Endometrium (tissue), 2 donors: ENCODE data around the gene SNX18.
"Not testable (repeated sequence)": the region's sequence is repeated elsewhere in the genome, so short reads cannot be mapped to it uniquely, and the experiment has no call there.

Source experiments
- FAIRE-seq: peaks from 2 replicates; lab custom pipeline; 2012; peaks lifted over from hg19 to GRCh38; lab: Jason Lieb, UNC
- donor health status: control.
- donor health status: control.

The SNX18 gene, protein sequence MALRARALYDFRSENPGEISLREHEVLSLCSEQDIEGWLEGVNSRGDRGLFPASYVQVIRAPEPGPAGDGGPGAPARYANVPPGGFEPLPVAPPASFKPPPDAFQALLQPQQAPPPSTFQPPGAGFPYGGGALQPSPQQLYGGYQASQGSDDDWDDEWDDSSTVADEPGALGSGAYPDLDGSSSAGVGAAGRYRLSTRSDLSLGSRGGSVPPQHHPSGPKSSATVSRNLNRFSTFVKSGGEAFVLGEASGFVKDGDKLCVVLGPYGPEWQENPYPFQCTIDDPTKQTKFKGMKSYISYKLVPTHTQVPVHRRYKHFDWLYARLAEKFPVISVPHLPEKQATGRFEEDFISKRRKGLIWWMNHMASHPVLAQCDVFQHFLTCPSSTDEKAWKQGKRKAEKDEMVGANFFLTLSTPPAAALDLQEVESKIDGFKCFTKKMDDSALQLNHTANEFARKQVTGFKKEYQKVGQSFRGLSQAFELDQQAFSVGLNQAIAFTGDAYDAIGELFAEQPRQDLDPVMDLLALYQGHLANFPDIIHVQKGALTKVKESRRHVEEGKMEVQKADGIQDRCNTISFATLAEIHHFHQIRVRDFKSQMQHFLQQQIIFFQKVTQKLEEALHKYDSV

GRCh38 chr5:54517512-54518145 lies at the start of gene SNX18:
TSS of gene SNX18 (plus strand) at chr5:54517759. CDS start at chr5:54517953, 194 bp downstream.
- no peak for FAIRE-seq

DNA sequence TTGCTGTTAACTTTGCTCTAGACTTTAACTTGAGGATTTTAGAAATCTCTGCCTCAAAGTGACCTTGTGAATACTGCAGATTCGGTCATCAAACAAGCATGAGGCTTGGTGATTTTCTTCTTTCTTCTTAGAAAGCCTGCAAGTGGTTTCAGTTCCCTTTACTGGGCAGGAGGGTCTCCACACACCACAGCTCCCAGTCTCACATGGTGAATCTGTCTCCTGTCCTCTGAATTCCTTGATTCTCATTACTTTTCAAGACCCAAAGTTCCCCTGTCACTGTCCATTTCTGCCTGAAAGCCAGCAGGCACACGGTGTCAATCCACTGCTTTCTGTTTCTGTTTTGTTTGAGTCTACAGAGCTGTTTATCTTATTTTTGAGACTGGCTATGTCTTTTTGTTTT lies 47.9 kb upstream of the SNX18 start:
- no peak for FAIRE-seq

DNA sequence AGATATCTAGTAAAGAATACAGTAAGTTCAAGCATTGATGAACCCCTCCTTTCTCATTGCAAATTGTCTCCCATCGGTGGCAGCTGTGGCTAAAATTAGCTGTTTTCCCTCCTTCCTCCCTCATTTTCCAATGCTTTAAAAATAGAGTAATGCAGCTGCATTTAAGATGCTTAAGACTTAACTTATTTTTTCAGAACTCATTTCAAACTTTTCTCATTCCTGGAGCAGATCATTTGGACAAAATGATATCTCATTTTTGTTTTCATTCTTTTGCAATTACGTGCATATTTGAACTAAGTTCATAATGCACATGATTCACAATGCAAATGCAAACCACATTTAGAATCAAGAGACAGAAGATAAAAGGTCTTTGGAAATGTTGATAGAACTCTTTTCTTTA lies 47.4 kb upstream of the SNX18 start:
- peak; percentile 88 for FAIRE-seq

- FAIRE-seq, result no peak
Measured at GRCh38 chr5:54470677-54471076, 46.9 kb upstream of the SNX18 start.

GRCh38 chr5:54471398-54471797 lies 46.2 kb upstream of the SNX18 start:
- FAIRE-seq, result no peak

DNA sequence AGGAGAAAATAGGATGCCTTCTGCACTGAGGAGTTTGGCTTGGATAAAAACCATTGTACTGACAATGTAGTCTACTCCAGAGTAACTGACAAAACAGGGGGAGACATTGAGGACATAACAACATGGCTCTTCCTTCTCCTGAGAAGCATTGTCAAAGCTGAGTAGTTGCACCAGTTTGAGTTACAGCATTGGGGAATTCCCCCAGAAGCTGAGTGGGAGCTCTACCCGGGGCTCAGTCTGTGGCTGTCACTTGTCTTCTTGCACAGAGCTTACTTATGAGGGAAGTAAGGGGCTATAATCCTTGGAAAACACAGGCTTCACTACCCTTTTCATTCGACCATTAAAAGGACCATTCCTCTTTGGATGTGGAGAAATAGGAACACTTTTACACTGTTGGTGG lies 40.9 kb upstream of the SNX18 start:
- FAIRE-seq, result no peak

GRCh38 chr5:54477941-54478478 lies 39.5 kb upstream of the SNX18 start:
- FAIRE-seq, result no peak

GRCh38 chr5:54480296-54480695 lies 37.3 kb upstream of the SNX18 start:
- no peak for FAIRE-seq

GRCh38 chr5:54484219-54484894 lies 33.2 kb upstream of the SNX18 start:
- FAIRE-seq, result no peak

- FAIRE-seq, result not testable (repeated sequence)
Measured at GRCh38 chr5:54485659-54486058, 31.9 kb upstream of the SNX18 start.

- not testable (repeated sequence) for FAIRE-seq
Measured at GRCh38 chr5:54489648-54489979, 27.9 kb upstream of the SNX18 start.

DNA sequence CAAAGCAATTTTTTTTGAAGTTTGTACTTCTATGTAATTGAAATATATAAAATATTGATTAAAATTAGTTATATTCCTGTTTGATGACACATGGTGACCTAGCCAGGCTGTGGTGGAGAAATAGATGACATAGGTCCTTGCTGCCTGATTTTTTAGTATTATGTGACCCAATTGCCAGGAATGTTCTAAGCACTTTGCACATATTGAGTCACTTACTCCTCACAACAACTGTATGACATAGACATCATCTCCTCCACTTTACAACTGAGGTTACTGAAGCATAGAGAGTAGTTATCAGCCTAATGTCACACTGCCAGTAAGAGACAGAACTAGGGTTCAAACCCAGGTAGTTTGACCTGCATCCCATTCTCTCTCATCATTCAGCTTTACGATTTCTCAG lies 26.2 kb upstream of the SNX18 start:
- no peak for FAIRE-seq

DNA sequence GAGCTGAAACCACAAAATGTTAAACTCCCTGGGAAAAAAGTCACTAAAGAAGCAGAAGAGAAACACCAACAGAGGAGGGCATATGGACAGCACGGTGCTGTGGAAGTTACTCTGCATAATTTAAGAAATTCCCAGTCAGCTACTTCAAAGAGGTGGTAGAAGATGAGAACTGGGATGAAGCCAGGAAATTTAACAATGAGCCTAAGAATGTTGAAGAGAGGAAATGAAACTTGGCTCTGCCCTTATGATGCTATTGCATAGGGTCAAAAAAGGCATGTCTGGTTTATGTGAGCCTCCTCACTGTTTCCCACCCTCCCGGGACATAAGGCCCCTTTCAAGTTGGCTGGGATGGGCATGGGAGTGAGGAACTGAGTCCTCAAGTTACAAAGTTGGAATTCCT lies 25.4 kb upstream of the SNX18 start:
- no peak for FAIRE-seq

GRCh38 chr5:54495027-54495426 lies 22.5 kb upstream of the SNX18 start:
- no peak for FAIRE-seq

- no peak for FAIRE-seq
Measured at GRCh38 chr5:54514291-54514690, 3.3 kb upstream of the SNX18 start.

GRCh38 chr5:54514841-54515432 lies 2.6 kb upstream of the SNX18 start:
- FAIRE-seq, result no peak

DNA sequence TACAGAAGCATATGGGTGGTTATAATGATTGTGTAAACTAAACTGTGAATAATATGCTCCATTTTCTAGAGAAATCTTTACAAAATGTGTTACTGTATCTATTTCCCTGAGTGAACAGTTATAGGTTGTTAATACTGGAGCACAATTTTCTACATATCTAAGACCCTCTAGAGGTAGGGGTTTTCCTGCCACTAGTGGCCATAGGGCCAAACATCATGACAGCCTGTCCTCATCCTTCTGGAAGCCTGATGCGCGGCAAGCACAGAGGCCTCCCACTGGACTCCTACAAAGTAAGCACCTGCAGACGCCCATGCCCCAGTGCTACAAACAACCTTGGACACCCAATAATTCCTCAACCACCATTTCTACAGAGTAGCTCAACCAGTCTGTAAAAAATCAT lies 1.9 kb upstream of the SNX18 start:
- no peak for FAIRE-seq

GRCh38 chr5:54516051-54516655 lies 1.4 kb upstream of the SNX18 start:
- FAIRE-seq, result no peak

DNA sequence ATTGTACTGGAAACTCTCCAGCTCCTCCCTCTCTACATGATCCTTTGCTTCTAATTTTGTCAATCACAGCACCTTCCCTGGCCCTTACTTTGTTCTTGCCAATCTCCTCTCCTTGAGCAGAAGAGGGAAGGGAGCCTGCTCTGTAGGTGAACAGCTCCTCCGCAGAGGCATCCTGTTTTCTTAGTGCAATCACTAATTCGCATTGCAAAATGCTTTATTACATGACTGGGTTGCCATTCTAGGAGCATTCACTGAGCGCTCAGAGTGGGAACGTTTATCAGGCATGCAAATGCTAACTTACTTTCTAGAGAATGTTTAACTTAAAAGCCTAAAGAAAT lies 416 bp upstream of the SNX18 start:
- no peak for FAIRE-seq

DNA sequence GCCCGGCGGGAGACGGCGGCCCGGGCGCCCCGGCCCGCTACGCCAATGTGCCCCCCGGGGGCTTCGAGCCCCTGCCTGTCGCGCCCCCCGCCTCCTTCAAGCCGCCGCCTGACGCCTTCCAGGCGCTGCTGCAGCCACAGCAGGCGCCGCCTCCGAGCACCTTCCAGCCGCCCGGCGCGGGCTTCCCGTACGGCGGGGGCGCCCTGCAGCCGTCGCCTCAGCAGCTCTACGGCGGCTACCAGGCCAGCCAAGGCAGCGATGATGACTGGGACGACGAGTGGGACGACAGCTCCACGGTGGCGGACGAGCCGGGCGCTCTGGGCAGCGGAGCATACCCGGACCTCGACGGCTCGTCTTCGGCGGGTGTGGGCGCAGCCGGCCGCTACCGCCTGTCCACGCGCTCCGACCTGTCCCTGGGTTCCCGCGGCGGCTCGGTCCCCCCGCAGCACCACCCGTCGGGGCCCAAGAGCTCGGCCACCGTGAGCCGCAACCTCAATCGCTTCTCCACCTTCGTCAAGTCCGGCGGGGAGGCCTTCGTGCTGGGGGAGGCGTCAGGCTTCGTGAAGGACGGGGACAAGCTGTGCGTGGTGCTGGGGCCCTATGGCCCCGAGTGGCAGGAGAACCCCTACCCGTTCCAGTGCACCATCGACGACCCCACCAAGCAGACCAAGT lies 723 bp downstream of the SNX18 start:
- no peak for FAIRE-seq

DNA sequence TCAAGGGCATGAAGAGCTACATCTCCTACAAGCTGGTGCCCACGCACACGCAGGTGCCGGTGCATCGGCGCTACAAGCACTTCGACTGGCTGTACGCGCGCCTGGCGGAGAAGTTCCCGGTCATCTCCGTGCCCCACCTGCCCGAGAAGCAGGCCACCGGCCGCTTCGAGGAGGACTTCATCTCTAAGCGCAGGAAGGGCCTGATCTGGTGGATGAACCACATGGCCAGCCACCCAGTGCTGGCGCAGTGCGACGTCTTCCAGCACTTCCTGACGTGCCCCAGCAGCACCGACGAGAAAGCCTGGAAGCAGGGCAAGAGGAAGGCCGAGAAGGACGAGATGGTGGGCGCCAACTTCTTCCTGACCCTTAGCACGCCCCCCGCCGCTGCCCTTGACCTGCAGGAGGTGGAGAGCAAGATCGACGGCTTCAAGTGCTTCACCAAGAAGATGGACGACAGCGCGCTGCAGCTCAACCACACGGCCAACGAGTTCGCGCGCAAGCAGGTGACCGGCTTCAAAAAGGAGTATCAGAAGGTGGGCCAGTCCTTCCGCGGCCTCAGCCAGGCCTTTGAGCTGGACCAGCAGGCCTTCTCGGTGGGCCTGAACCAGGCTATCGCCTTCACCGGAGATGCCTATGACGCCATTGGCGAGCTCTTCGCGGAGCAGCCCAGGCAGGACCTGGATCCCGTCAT lies 1.4 kb downstream of the SNX18 start:
- no peak for FAIRE-seq
